NT2/D1 (cell line): ENCODE results near the gene HSPBP1.
"Not testable (repeated sequence)": the region's sequence is repeated elsewhere in the genome, so short reads cannot be mapped to it uniquely, and the experiment has no call there.

Source experiments
- DNase-seq: peaks from one replicate; pipeline ENCODE4 v3.0.0-alpha.2; 2011; ENCODE audit warnings: low read depth, low spot score
- H3K27me3 ChIP-seq: 2 replicates; pipeline ENCODE4 v1.6.0; 2011; ENCODE audit warnings: mild to moderate bottlenecking; ENCODE audit not compliant: insufficient read length, insufficient read depth
- H3K36me3 ChIP-seq: 2 replicates; pipeline ENCODE4 v1.6.1; 2011; ENCODE audit warnings: mild to moderate bottlenecking, low read length, mixed read lengths; ENCODE audit not compliant: insufficient read depth, insufficient read length
- H3K4me1 ChIP-seq: 2 replicates; pipeline ENCODE4 v1.5.1; 2011; ENCODE audit not compliant: insufficient read depth, insufficient read length
- H3K4me3 ChIP-seq: 2 replicates; pipeline ENCODE4 v1.5.1; 2011; ENCODE audit warnings: low read depth; ENCODE audit not compliant: insufficient read length
- H3K9ac ChIP-seq: 2 replicates; pipeline ENCODE4 v1.6.0; 2011; ENCODE audit warnings: low read depth; ENCODE audit not compliant: insufficient read length
- H3K9me3 ChIP-seq: 2 replicates; pipeline ENCODE4 v1.5.1; 2011; ENCODE audit warnings: mild to moderate bottlenecking, low read length; ENCODE audit not compliant: insufficient read depth
- SUZ12 ChIP-seq: IDR thresholded peaks from 2 replicates; pipeline ENCODE4 v1.6.1; 2011; ENCODE audit not compliant: insufficient read length, insufficient read depth; ENCODE audit errors: extremely low read depth
- YY1 ChIP-seq: IDR thresholded peaks from 2 replicates; pipeline ENCODE4 v1.6.1; 2011; ENCODE audit not compliant: insufficient read length, insufficient read depth
- ZNF274 ChIP-seq: IDR thresholded peaks from 2 replicates; pipeline ENCODE4 v1.6.1; 2011; ENCODE audit warnings: mild to moderate bottlenecking, low read depth, low read length

HSPBP1 gene, protein sequence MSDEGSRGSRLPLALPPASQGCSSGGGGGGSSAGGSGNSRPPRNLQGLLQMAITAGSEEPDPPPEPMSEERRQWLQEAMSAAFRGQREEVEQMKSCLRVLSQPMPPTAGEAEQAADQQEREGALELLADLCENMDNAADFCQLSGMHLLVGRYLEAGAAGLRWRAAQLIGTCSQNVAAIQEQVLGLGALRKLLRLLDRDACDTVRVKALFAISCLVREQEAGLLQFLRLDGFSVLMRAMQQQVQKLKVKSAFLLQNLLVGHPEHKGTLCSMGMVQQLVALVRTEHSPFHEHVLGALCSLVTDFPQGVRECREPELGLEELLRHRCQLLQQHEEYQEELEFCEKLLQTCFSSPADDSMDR

DNA sequence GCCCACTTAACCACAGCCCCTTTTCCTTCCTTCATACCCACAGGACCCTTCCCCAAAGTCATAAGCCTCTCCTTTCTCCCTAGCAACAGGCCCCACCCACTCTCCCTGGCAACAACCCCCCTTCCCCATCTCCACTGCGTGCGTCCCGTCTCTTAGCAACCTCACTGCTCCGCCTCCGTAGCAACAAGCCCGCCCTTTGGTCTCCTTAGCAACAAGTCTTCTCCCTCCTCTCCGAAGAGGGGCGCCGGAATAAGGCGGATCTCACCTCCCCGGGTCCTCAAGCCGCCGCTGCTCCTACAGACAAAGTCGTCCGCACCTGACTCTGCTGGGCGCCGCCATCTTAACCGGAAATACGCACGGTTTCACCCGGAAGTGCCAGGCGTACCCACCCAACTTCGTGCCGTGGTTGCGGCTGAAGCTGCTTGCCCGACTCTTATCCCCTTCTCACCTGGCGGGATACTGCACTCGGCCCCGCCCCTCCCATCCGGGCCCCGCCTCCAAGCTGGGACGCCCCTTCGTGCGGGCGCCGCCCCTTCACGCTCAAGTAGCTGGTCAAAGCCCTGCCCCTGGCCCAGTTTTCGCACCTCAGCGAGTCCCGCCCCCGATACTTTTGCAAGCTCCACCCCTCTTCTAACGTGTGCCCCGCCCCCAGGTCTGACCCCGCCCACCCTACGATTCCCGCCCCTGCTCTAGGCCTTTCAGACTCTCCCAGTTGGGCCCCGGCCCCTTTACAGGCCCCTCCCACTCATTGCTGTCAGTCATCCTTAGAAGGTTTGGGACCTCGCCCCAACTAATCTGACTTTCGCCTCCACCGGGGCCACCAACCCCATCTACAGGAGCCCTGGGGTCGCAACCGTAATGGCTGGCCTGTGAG, at the start of gene HSPBP1:
TSS of gene HSPBP1 (minus strand) at position 341 of the 874 bp plus-strand sequence. CDS start 502 bp downstream, outside the sequence.
- Histone ChIP-seq H3K27me3 (no peaks in the 10 kb centered on the region), H3K9ac (peak within 1 kb of the TSS; percentile 80), H3K4me3 (peak within 1 kb of the TSS; percentile 78), H3K4me1 (no peaks in the 10 kb centered on the region), H3K36me3 (peaks cover 23% of the 10 kb centered on the region), H3K9me3 (no peaks in the 10 kb centered on the region)
- TF ChIP-seq ZNF274 (no peak), SUZ12 (no peak), YY1 (peak; percentile 91)
- DNase-seq = peak; percentile 91

DNA sequence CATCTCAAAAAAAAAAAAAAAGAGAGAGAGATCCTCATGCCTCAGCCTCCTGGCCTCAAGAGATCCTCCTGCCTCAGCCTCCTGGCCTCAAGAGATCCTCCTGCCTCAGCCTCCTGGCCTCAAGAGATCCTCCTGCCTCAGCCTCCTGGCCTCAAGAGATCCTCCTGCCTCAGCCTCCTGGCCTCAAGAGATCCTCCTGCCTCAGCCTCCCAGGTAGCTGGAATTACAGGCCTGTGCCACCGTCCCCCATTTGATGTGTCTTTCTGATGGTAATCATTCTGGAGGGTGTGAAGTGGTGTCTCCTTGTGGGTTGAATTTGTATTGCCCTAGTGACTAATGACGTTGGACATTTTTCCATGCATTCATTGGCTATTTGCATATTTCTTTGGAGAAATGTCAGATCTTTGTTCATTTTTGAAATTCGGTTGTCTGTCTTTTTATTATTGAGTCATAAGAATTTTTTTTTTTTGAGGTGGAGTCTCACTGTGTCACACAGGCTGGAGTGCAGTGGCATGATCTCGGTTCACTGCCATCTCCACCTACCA, 48.9 kb upstream of the HSPBP1 start:
- not testable (repeated sequence) for H3K27me3 ChIP-seq, DNase-seq, H3K36me3 ChIP-seq, H3K9ac ChIP-seq, H3K4me3 ChIP-seq, H3K9me3 ChIP-seq, H3K4me1 ChIP-seq

DNA sequence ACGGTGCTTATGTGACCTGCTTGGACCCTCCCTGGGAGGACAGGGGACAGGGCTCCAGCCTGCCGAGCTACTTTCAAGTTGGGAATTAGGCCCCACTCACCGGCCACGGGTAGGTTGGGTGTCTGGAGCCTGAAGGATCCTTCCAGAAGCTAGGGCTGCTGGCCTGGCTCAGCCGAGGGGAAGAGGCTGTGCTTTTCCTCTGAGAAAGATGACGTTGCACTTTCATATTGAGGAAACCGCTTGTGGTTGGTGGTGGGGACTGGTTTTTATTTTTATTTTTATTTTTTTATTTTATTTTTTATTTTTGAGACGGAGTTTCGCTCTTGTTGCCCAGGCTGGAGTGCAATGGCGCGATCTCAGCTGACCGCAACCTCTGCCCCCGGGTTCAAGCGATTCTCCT, 45.3 kb upstream of the HSPBP1 start, which contains the start of gene TMEM150B:
TSS of gene TMEM150B (minus strand) at position 170 of the 400 bp plus-strand sequence. CDS start 4,305 bp downstream, outside the sequence.
- Histone ChIP-seq H3K4me3 (no peak within 1 kb of the TSS), H3K27me3 (peaks cover 5% of the 10 kb centered on the region), H3K9ac (no peak within 1 kb of the TSS), H3K9me3 (no peaks in the 10 kb centered on the region), H3K4me1 (peaks cover 4% of the 10 kb centered on the region), H3K36me3 (no peaks in the 10 kb centered on the region)
- DNase-seq = no peak
- TF ChIP-seq ZNF274 (no peak), YY1 (no peak), SUZ12 (no peak)

DNA sequence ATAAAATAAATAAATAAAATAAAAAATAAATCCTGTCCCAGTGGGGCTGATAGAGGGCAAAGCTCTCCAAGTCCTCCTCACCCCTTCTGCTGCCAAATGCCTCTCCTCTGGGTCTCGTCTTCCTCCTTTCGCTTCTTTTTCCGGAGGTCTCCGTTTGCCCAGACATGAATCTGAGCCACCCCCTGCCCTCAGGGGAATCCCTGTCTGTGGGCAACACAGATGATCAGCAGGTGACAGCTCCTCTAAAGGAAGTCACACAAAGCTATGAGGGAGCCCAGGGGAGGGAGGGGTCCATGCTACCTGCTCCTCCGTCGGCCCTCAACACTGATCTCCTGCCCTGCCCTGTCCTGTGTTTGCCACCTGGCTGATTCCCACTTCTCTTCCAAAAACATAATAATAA, 44.8 kb upstream of the HSPBP1 start:
- TF ChIP-seq SUZ12 (no peak), ZNF274 (no peak)
- no peaks in the 10 kb centered on the region for H3K36me3 ChIP-seq
- no peak for DNase-seq
- no peaks in the 10 kb centered on the region for H3K9me3 ChIP-seq
- H3K4me3 ChIP-seq = no peak overlapping the region
- H3K9ac ChIP-seq = no peak overlapping the region
- peaks cover 4% of the 10 kb centered on the region for H3K4me1 ChIP-seq
- peaks cover 5% of the 10 kb centered on the region for H3K27me3 ChIP-seq

DNA sequence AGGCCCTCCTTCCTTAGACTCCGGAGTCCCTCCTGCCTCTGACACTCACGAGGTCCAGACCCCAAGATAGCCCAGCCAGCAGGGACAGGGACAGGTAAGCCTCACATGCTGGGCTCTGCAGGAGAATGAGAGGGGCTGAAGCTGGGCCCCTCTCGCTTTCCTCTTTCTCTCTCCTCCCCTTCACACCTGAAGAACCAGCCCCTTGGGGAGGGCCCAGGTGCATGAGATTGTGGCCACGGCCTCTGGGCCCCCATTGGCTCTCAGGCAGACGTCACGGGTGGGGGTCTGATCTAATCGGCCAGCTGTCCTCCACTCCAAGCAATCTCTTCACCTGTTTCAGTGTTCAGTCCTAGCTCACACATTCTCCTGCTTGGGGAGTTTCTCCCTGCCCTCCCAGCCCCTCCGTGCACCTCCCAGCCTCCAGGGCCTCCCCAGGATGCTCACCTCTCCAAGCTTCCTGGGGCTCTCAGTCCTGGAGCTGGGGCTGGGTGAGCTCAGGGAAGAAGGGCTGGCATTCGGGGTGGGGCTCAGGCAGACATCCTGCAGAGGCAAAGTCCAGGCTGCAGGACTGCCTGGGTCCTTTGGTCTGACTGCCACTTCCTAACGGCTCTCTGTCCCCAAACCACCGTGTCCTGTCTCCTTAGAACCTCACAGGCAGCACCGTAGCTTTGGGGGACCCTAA, 42.4 kb upstream of the HSPBP1 start:
- Histone ChIP-seq H3K27me3 (peaks cover 5% of the 10 kb centered on the region), H3K36me3 (no peaks in the 10 kb centered on the region), H3K9ac (no peak overlapping the region), H3K4me1 (peaks cover 4% of the 10 kb centered on the region), H3K9me3 (no peaks in the 10 kb centered on the region), H3K4me3 (no peak overlapping the region)
- TF ChIP-seq ZNF274 (no peak), YY1 (no peak), SUZ12 (no peak)
- no peak for DNase-seq

DNA sequence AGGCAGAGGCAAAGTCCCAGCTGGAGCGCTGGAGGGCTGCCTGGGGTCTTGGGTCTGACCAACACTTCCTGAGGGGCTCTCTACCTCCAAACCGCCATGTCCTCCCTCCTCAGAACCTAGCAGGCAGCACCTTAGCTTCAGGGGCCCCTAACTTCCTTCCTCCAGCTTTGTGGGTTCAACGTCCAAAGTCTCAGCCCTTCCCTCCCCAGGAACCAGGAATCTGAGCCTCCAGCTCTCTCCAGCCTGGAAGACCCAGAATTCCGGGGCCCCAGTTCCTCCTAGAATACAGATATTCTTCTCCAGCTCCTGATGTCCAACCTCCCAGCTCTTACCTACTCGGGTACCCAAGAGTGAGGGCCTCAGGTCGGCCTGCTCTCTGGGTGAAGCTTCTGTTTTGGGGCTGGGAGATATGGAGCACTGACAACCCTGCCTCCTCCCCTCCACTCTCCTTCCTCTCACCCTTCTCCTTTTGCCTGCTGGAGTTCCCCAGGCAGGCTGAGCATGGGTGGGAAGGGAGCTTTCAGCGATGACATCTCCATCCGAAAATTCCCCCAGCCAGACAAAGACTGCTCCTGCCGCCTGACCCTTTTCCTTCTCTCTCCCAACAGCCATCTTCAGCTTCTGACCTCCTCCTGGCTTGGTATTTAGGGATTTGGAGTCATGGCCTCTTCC, 41.7 kb upstream of the HSPBP1 start:
- DNase-seq = no peak
- Histone ChIP-seq H3K9ac (peak overlapping the region; percentile 26), H3K4me1 (peaks cover 4% of the 10 kb centered on the region), H3K9me3 (no peaks in the 10 kb centered on the region), H3K27me3 (peaks cover 5% of the 10 kb centered on the region), H3K4me3 (no peak overlapping the region), H3K36me3 (no peaks in the 10 kb centered on the region)
- TF ChIP-seq YY1 (no peak), SUZ12 (no peak), ZNF274 (no peak)
